BLaER1 (cell line): Measurements from ENCODE around the gene GPS1.

Source experiments
- H3K27ac ChIP-seq: shearing (Covaris generic); formaldehyde crosslinking; 2 replicates; pipeline ENCODE4 v1.8.1; 2022
- H3K27me3 ChIP-seq: shearing (Covaris generic); formaldehyde crosslinking; 2 replicates; pipeline ENCODE4 v1.8.1; 2022
- H3K36me3 ChIP-seq: shearing (Covaris generic); formaldehyde crosslinking; 2 replicates; pipeline ENCODE4 v1.8.1; 2022
- H3K4me1 ChIP-seq: shearing (Covaris generic); formaldehyde crosslinking; 2 replicates; pipeline ENCODE4 v1.8.1; 2022
- H3K4me2 ChIP-seq: shearing (Covaris generic); formaldehyde crosslinking; 2 replicates; pipeline ENCODE4 v1.8.1; 2022
- H3K4me3 ChIP-seq: shearing (Covaris generic); formaldehyde crosslinking; 2 replicates; pipeline ENCODE4 v1.8.1; 2022
- H3K9ac ChIP-seq: shearing (Covaris generic); formaldehyde crosslinking; 2 replicates; pipeline ENCODE4 v1.8.1; 2022
- H3K9me3 ChIP-seq: shearing (Covaris generic); formaldehyde crosslinking; 2 replicates; pipeline ENCODE4 v1.8.1; 2022
- H4K20me1 ChIP-seq: shearing (Covaris generic); formaldehyde crosslinking; 2 replicates; pipeline ENCODE4 v1.8.1; 2022
- Cebpa-rat ChIP-seq: shearing (Covaris generic); IDR thresholded peaks from 2 replicates; pipeline ENCODE4 v1.8.1; 2022

The GPS1 gene

DNA sequence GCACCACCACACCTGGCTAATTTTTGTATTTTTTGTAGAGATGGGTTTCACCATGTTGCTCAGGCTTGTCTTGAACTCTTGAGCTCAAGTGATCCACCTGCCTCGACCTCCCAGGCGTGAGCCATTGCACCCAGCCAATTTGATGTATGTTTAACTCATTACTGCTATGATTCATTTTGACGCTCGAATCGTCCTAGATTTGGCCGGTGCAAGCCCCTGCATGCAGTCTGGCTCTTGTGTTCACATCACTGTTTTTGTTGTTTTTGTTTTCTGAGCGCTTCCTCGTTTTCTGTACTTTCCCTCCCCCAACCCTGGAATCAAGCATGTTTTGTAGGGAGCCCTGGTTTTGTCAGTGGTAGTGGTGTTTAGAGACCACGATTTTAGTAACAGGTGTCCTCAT, 21.7 kb downstream of the GPS1 start:
- Histone ChIP-seq H3K9ac (no peak overlapping the region), H3K9me3 (no peaks in the 10 kb centered on the region), H3K27me3 (no peaks in the 10 kb centered on the region), H3K4me1 (peaks cover 33% of the 10 kb centered on the region), H3K4me3 (no peak overlapping the region), H3K4me2 (no peak overlapping the region), H3K36me3 (peaks cover 21% of the 10 kb centered on the region), H3K27ac (no peak overlapping the region), H4K20me1 (peaks cover 10% of the 10 kb centered on the region; the same call in 1 of the 2 replicates)
- no peak for TF ChIP-seq Cebpa-rat

DNA sequence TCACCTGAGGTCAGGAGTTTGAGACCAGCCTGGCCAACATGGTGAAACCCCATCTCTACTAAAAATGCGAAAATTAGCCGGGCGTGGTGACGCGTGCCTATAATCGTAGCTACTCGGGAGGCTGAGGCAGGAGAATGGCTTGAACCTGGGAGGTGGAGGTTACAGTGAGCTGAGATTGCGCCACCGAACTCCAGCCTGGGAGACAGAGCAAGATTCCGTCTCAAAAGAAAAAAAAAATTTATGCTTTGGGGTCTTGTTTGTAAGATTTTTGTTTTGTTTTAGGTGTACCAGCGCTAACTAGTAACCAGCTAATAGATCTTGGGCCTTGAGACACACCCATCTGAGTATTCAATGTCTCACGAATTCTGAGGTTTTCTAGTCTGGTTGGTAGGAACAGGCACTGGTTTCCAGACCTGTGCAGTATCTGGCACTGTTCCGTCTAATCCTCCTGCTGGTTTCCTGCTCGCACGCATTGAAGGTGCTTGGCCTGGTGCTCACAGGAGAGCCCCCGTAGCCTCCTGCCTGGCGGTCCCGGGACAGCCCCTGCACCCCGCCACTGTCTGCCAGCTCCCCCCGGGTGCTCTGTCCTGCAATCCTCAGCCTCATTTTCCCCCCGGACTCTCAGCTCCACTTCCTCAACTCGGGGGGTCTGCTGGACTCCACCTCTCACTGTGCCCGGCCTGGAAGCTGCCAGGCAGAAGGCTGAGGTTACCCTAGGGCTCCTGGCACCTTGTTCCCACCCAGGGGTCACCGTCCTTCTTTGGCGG, 24.5 kb downstream of the GPS1 start:
- Histone ChIP-seq H4K20me1 (peaks cover 34% of the 10 kb centered on the region), H3K9me3 (no peaks in the 10 kb centered on the region), H3K27me3 (no peaks in the 10 kb centered on the region), H3K4me1 (peaks cover 33% of the 10 kb centered on the region), H3K4me3 (no peak overlapping the region), H3K27ac (peak overlapping the region; percentile 26; the same call in 1 of the 2 replicates), H3K4me2 (peak overlapping the region; percentile 48), H3K9ac (no peak overlapping the region), H3K36me3 (peaks cover 47% of the 10 kb centered on the region)
- TF ChIP-seq Cebpa-rat: no peak

DNA sequence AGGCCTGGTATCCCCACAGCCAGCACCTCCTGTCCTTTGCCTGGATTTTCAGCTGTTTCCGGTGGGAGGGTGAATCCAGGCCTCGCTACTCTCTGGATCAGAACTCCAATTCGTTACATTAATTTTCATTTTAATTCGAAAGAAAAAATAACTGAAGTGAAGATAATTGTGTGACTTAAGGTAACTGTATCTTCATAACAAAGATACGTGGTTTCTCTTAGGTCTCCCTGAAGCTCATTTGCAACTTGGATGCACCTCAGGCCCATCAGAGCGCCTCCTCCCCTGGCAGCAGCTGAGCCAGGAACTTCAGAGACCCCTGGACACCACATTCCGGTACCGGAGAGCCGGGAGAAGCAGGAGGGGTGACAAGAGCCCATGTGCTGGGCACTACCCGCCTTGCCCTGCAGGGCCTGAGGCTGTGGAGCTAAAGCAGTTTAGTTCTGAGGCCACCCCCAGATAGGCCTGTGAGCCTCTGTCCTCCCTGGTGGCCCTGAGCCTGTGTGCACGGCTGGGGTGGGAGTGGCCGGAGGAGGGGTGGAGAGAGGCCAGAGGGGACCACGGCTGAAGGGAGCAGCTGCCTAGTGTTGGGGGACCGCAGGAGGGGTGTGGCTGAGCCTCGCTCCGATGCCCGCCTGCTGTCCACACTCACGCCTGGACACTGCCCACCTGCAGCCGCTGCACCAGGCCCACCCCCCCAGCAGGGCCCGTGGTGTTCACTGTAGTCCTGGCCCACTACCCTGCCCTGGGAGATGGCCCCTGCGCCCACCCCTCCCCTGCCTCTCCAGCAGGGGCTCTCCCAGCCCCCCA, 25.3 kb downstream of the GPS1 start:
- H3K36me3 ChIP-seq: peaks cover 53% of the 10 kb centered on the region
- no peak overlapping the region for H3K9ac ChIP-seq
- no peak overlapping the region for H3K4me3 ChIP-seq
- no peaks in the 10 kb centered on the region for H3K9me3 ChIP-seq
- TF ChIP-seq Cebpa-rat: no peak
- H3K27ac ChIP-seq: peak overlapping the region; percentile 26; the same call in 1 of the 2 replicates
- H3K4me2 ChIP-seq: peak overlapping the region; percentile 48
- peaks cover 39% of the 10 kb centered on the region for H4K20me1 ChIP-seq
- peaks cover 33% of the 10 kb centered on the region for H3K4me1 ChIP-seq
- H3K27me3 ChIP-seq: no peaks in the 10 kb centered on the region

GRCh38 chr17:82077617-82078358, 26.1 kb downstream of the GPS1 start:
- Histone ChIP-seq H3K4me3 (no peak overlapping the region), H3K9me3 (no peaks in the 10 kb centered on the region), H4K20me1 (peaks cover 47% of the 10 kb centered on the region), H3K4me2 (no peak overlapping the region), H3K36me3 (peaks cover 61% of the 10 kb centered on the region), H3K27ac (no peak overlapping the region), H3K4me1 (peaks cover 33% of the 10 kb centered on the region), H3K9ac (no peak overlapping the region), H3K27me3 (no peaks in the 10 kb centered on the region)
- no peak for TF ChIP-seq Cebpa-rat

DNA sequence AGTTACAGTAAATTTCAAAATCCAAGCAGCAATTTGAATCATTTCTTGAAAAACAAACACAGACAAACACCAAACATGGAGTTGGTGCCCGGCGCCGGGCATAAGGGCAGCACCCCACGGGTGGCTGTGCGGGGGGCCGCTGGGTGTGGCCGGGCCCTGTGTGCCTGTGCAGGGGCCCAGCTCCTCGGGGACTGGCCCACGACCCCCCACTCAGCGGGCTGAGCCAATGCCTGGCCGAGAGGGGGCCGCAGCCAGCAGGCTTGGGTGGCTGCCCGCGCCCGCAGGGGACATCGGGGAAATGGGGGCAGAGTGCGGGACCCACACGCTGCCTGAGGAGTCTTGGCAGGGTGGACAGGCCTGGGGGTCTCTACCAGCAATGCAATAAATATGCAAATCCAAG, 26.7 kb downstream of the GPS1 start:
- H3K27ac ChIP-seq: no peak overlapping the region
- H3K4me3 ChIP-seq: no peak overlapping the region
- H3K9me3 ChIP-seq: no peaks in the 10 kb centered on the region
- peaks cover 68% of the 10 kb centered on the region for H3K36me3 ChIP-seq
- peaks cover 33% of the 10 kb centered on the region for H3K4me1 ChIP-seq
- no peaks in the 10 kb centered on the region for H3K27me3 ChIP-seq
- H3K4me2 ChIP-seq: no peak overlapping the region
- peaks cover 54% of the 10 kb centered on the region for H4K20me1 ChIP-seq
- no peak for TF ChIP-seq Cebpa-rat
- no peak overlapping the region for H3K9ac ChIP-seq

- no peaks in the 10 kb centered on the region for H3K27me3 ChIP-seq
- no peak for TF ChIP-seq Cebpa-rat
- H3K36me3 ChIP-seq: peaks cover 75% of the 10 kb centered on the region
- H3K4me2 ChIP-seq: no peak overlapping the region
- peaks cover 61% of the 10 kb centered on the region for H4K20me1 ChIP-seq
- peaks cover 27% of the 10 kb centered on the region for H3K4me1 ChIP-seq
- H3K4me3 ChIP-seq: no peak overlapping the region
- no peaks in the 10 kb centered on the region for H3K9me3 ChIP-seq
- no peak overlapping the region for H3K27ac ChIP-seq
- no peak overlapping the region for H3K9ac ChIP-seq
Measured at GRCh38 chr17:82079001-82079677, 27.4 kb downstream of the GPS1 start.

DNA sequence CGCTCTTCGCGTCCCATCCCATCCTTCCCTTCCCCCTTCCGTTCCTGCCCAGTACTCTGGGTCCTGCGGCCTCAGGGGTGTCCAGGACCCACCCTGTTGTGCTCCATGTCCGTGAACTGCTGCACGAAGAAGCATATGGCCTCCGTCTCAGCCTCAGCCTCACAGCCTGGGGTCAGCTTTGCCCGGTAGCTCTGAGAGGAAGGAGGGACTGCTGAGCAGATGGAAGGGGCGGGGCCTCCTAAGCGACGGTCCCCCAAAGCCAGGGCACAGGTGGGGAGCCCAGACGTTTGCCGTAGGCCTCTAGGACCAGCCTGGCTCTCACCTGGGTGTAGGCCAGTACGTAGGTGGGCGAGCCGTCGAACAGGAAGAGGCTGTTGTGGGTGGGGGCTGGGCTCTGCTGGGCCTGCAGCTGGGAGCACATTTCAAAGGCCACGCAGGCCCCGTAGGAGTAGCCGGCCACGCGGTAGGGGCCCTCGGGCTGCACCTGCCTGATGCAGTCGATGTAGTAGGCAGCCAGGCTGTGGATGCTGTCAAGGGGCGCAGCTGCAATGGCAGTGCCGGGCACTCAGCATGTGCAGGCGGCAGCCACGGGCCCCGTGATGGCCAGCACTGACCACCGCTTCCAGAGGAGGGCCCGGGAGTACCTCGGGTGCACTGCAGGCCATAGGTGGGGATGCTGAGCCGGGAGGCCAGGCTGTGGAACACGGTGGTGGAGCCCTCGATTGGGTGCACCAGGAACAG, 28.5 kb downstream of the GPS1 start:
- Histone ChIP-seq H3K27me3 (no peaks in the 10 kb centered on the region), H3K9ac (no peak overlapping the region), H4K20me1 (peaks cover 71% of the 10 kb centered on the region), H3K9me3 (no peaks in the 10 kb centered on the region), H3K4me2 (no peak overlapping the region), H3K4me1 (peaks cover 20% of the 10 kb centered on the region), H3K27ac (no peak overlapping the region), H3K36me3 (peaks cover 86% of the 10 kb centered on the region), H3K4me3 (no peak overlapping the region)
- TF ChIP-seq Cebpa-rat: no peak

DNA sequence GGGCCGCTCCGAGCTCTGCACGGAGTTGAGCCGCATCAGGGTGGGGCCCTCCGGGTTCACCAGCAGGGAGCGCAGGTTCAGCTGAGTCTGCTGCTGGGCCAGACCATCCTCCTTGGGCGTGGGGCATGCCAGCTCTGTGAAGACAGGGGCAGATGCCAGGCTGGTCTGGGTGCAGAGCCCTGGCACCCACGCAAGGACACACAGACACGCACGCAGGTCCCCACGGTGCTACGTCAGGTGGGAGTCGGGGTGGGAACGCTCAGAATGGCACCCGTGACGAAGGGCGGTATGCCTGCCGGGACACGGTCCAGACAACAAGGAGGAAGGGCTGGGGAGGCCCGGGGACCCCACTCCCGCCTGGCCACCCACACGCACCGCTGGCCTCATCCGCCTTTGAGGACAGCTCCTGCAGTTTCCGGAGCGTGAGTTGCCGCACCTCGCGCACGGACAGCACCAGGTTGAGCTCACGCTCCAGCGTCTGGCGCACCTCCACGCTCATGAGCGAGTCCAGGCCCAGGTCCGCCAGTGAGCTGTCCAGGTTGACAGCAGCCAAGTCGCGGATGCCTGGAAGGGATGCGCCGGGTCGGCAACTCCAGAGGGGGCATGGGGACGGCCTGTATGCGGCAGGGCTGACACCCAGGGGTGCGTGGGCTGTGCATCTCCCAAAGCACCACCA, 29.2 kb downstream of the GPS1 start:
- Histone ChIP-seq H3K4me1 (peaks cover 13% of the 10 kb centered on the region), H3K9ac (no peak overlapping the region), H3K4me2 (no peak overlapping the region), H3K9me3 (no peaks in the 10 kb centered on the region), H3K4me3 (no peak overlapping the region), H3K27ac (no peak overlapping the region), H3K36me3 (peaks cover 93% of the 10 kb centered on the region), H3K27me3 (no peaks in the 10 kb centered on the region), H4K20me1 (peaks cover 78% of the 10 kb centered on the region)
- TF ChIP-seq Cebpa-rat: no peak
